ENCODE measurements around the gene SETD2.

- TF ChIP-seq POLR2AphosphoS5 (IDR thresholded peaks at IDR 0.05; ENCODE audit: low read depth, low read length) (no peak), POLR2A (IDR thresholded peaks at IDR 0.05; ENCODE audit: low read depth, low read length) (no peak), TAF1 (IDR thresholded peaks at IDR 0.05; ENCODE audit: borderline replicate concordance, low read depth, low read length) (no peak)
These were observed 12.1 kb downstream of the SETD2 start for GRCh38 chr3:47151836-47152235.

Data from GM12892 (cell line).